ENCODE measurements around the gene SULT4A1.

DNA sequence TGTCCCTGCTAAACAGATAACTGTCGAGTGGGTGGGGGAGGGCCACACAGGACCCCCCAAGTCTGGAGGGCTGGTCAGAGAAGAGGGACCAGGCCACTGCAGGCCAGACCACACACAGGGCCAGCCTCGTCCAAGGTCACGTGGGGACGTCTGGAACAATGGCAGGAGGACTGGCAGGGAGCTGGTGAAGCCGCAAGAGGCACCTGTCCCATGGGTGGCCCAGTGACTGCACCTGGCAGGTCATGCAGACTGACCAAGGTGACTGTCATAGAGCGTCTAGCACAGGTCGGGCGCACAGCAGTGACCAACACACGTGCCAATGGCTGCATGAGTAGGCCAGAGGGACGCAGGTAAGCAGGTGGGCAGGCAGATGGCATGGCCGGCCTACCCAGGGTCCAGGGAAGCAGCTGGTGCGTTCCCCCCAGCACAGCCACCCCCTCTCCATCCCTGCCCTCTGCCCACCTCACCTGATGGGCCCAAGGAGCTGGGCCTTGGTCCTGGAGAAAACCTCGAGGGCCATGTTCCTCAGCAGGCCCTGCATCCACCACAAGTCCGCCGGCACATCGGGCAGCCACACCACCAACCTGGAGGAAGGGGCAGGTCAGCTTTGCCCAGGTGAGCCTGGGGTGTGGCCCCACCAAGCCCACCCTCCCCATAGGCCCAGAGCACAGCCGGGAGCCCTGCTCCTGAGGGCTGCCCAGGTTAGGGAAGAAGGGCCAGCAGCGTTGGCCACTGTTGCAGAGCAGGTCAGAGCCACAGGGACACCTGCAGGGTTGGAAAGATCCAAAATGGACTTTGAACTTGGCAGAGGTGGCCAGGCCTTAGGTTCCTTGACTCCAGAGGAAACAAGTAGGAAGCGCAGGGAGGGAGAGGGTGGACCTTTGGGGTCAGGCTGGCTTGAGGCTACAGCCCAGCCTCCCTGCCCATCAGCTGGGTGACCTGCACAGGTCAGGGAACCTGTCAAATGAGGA is 19.1 kb upstream of the SULT4A1 start:
- TF ChIP-seq POLR2A (IDR thresholded peaks at IDR 0.05), result no peak
- TF ChIP-seq, protein P1, sequence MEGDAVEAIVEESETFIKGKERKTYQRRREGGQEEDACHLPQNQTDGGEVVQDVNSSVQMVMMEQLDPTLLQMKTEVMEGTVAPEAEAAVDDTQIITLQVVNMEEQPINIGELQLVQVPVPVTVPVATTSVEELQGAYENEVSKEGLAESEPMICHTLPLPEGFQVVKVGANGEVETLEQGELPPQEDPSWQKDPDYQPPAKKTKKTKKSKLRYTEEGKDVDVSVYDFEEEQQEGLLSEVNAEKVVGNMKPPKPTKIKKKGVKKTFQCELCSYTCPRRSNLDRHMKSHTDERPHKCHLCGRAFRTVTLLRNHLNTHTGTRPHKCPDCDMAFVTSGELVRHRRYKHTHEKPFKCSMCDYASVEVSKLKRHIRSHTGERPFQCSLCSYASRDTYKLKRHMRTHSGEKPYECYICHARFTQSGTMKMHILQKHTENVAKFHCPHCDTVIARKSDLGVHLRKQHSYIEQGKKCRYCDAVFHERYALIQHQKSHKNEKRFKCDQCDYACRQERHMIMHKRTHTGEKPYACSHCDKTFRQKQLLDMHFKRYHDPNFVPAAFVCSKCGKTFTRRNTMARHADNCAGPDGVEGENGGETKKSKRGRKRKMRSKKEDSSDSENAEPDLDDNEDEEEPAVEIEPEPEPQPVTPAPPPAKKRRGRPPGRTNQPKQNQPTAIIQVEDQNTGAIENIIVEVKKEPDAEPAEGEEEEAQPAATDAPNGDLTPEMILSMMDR (IDR thresholded peaks at IDR 0.05), result no peak
